ENCODE measurements around the gene UIMC1. TPM values are rescaled to one million over a fixed set of nuclear protein-coding genes. Genes with fewer than 3 reads are reported as not detected.
A peak's percentile ranks its signal among the peaks of the same experiment; 100 is the strongest.
"Not testable (repeated sequence)": the region's sequence is repeated elsewhere in the genome, so short reads cannot be mapped to it uniquely, and the experiment has no call there.

Gene UIMC1
- total and polyA plus RNA-seq, 12 donors = 11.2 to 58.1 (median 35.9) TPM

DNA sequence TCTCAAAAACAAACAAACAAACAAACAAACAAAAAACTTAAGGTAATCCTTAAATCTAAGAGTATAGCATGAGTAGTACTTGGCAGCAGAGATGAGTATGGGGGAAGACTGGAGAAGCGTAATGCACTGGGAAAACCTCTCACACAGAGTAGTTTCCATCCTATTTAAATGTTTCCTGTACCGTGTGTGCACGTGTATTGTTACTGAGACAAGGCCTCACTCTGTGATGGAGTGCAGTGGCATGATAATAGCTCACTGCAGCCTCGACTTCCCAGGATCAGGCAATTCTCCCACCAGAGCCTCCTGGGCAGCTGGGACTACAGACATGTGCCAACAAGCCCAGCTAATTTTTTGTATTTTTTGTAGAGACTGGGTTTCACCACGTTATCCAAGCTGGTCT, 2.9 kb downstream of the UIMC1 start:
- intact Hi-C loops (cut with DNase I) = no loop called here
- H3K27me3 ChIP-seq = no peaks in the 10 kb centered on the region
- 61 to 80% (median 63%) methylated on average over 5 of the region's 5 CpGs for WGBS, 4 donors
- H3K4me3 ChIP-seq = no peak overlapping the region
- peaks cover 11 to 17% of the 10 kb centered on the region in 2 donors for H3K4me1 ChIP-seq (replicated peaks in 1 of 2)
- no peak for TF ChIP-seq POLR2A (IDR thresholded peaks at IDR 0.05)
- no peak for TF ChIP-seq CTCF (IDR thresholded peaks at IDR 0.05)
- H3K9me3 ChIP-seq (replicated peaks in 1 of 3) = no peaks in the 10 kb centered on the region
- H3K27ac ChIP-seq = no peak overlapping the region
- H3K36me3 ChIP-seq (replicated peaks in 1 of 2) = no peaks in the 10 kb centered on the region
- peak in 2 of 7 donors; percentile 15 to 33 for DNase-seq

DNA sequence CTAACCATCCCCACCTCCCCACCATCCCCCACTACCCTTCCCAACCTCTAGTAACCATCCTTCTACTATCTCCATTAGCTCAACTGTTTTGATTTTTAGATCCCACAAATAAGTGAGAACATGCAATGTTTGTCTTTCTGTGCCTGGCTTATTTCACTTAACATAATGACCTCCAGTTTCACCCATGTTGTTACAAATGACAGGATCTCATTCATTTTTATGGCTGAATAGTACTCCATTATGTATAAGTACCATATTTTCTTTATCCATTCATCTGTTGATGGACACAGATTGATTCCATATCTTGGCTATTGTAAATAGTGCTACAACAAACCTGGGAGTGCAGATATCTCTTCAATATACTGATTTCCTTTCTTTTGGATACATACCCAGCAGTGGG, 7.1 kb downstream of the UIMC1 start:
- H3K36me3 ChIP-seq (replicated peaks in 1 of 2); H3K4me3 ChIP-seq; H3K27ac ChIP-seq; DNase-seq; H3K27me3 ChIP-seq; intact Hi-C loops (cut with DNase I); H3K9me3 ChIP-seq (replicated peaks in 1 of 3): not testable (repeated sequence)
- peaks cover 22 to 37% of the 10 kb centered on the region in 2 donors for H3K4me1 ChIP-seq (replicated peaks in 1 of 2)

DNA sequence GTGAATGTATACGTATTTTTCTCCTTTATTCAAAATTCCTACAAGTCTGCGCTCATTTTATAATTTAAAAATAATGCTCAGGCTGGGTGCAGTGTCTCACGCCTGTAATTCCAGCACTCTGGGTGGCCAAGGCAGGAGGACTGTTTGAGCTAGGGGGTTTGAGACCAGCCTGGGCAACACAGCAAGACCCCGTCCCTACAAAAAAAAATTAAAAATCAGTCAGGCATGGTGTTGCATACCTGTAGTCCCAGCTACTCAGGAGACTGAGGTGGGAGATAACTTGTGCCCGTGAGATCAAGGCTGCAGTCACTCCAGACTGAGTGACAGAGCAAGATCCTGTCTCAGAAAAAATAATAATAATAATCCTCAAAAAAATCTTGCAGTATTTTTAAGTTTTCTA, 7.8 kb downstream of the UIMC1 start:
- 91 to 95% (median 95%) methylated on average over 5 of the region's 5 CpGs for WGBS, 4 donors
- Histone ChIP-seq H3K27me3 (no peaks in the 10 kb centered on the region), H3K9me3 (replicated peaks in 1 of 3) (no peaks in the 10 kb centered on the region), H3K4me3 (no peak overlapping the region), H3K4me1 (replicated peaks in 1 of 2) (peaks cover 27 to 37% of the 10 kb centered on the region in 2 donors), H3K36me3 (replicated peaks in 1 of 2) (no peaks in the 10 kb centered on the region), H3K27ac (no peak overlapping the region)
- peak in 1 of 7 donors; percentile 20 for DNase-seq
- TF ChIP-seq CTCF (IDR thresholded peaks at IDR 0.05) (no peak), POLR2A (IDR thresholded peaks at IDR 0.05) (no peak)
- intact Hi-C loops (cut with DNase I) = no loop called here

- Histone ChIP-seq H3K27ac (peak overlapping the region in 3 of 5 donors; percentile 72 to 90 (median 89)), H3K9me3 (replicated peaks in 1 of 3) (no peaks in the 10 kb centered on the region), H3K27me3 (no peaks in the 10 kb centered on the region), H3K4me3 (no peak overlapping the region), H3K36me3 (replicated peaks in 1 of 2) (no peaks in the 10 kb centered on the region), H3K4me1 (replicated peaks in 1 of 2) (peaks cover 42 to 48% of the 10 kb centered on the region in 2 donors)
- TF ChIP-seq CTCF (IDR thresholded peaks at IDR 0.05) (no peak), POLR2A (IDR thresholded peaks at IDR 0.05) (no peak)
- intact Hi-C loops (cut with DNase I) = no loop called here
- peak in 1 of 7 donors; percentile 39 for DNase-seq
- WGBS, 4 donors = 80 to 87% (median 85%) methylated on average over 5 of the region's 5 CpGs
Observed at GRCh38 chr5:176996780-176997179, 9.8 kb downstream of the UIMC1 start.

Data from adrenal gland (tissue), 12 donors.